GM23248 (cell line): ENCODE data around the gene POLN.

Source experiments
- EZH2 ChIP-seq: fragments of 200-600 bp; sonication (generic); IDR thresholded peaks from 2 replicates; pipeline ENCODE4 v1.6.1; 2018; ENCODE audit warnings: antibody characterized with exemption, mild to moderate bottlenecking; ENCODE audit not compliant: insufficient read depth, poor library complexity, severe bottlenecking
- EZH2phosphoT487 ChIP-seq: fragments of 200-600 bp; sonication (generic); IDR thresholded peaks from 2 replicates; pipeline ENCODE4 v1.6.1; 2018; ENCODE audit warnings: antibody characterized with exemption, moderate library complexity, mild to moderate bottlenecking, low read depth; ENCODE audit not compliant: insufficient read depth

DNA sequence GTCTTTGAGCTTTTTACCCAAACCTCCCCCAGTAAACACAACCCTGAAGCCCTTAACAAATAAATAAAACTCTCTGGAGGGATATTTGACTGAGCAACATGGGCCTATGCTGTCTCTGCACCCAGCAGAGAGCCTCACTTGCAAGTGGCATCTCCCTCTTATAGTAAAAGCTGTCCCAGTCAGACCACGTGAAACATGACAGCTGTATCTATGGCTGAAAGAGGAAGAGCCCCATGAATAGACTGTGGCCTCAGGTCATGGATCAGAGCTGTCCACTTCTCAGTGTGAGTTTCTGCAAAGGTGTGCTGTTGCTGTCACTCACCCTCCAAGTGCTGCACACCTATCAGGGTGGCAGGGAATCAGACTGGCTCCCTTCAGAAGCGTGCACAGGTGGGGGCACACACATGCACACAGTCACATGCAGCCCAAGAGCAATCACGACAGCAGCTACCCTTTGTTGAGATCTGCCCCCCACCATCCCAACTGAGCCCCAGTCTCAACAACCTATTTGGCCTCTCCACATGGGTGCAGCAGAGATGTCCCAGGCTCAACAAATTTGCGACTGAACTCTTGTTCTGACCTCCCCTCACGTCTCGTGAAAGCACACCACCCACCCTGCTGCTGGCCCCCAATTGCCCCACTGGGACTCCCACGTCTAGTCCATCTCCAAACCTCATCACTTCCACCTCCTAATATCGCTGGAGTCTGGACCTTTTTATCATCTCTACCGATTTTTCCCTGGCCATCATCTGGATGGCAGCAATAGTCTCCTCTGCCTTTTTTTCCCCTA, 137.2 kb downstream of the POLN start:
- TF ChIP-seq EZH2 (no peak), EZH2phosphoT487 (no peak)
